ENCODE data around the gene DRD2.
"Not testable (repeated sequence)": the region's sequence is repeated elsewhere in the genome, so short reads cannot be mapped to it uniquely, and the experiment has no call there.

The DRD2 gene

DNA sequence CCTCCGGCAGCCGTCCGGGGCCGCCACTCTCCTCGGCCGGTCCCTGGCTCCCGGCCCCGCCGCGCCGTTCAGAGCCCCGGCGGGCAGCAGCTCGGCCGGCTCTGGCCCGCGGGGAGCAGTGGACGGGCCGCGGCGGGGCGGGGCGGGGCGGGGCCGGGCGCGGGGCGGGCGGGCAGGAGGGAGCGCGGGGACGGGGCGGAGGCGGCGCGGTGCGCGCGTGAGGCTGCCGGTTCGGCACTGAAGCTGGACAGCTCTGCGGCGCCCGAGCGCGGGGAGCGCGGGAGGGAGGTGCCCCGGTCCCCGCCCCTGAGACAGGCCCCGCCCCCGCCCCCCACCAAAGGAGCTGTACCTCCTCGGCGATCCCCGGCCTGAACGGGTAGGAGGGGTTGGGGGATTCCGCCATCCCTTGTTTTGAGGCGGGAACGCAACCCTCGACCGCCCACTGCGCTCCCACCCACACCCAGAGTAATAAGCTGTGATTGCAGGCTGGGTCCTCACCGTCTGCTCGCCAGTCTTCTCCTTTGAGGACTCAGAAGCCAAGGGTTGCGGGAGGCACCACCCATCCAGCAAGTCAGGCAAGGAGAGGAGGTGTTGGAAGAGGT lies at the start of gene DRD2:
TSS of gene DRD2 (minus strand) at position 239 of the 602 bp plus-strand sequence. CDS start 50,747 bp downstream, outside the sequence.
- H3K4me2 ChIP-seq, result no peak within 1 kb of the TSS
- no peaks in the 10 kb centered on the region for H3K4me1 ChIP-seq
- no peak for TF ChIP-seq Cebpa-rat (IDR thresholded peaks at IDR 0.05)
- no peak within 1 kb of the TSS for H3K4me3 ChIP-seq
- no peaks in the 10 kb centered on the region for H3K27me3 ChIP-seq
- no peak within 1 kb of the TSS for H3K9ac ChIP-seq
- no peak within 1 kb of the TSS for H3K27ac ChIP-seq
- H3K36me3 ChIP-seq, result no peaks in the 10 kb centered on the region
- peaks cover 0 to 5% (median 0%) of the 10 kb centered on the region in 11 experiments; a peak in 2 of 22 replicates for H3K9me3 ChIP-seq (replicated peaks in 1 of 11)
- no peaks in the 10 kb centered on the region; a peak in 1 of 22 replicates for H4K20me1 ChIP-seq

DNA sequence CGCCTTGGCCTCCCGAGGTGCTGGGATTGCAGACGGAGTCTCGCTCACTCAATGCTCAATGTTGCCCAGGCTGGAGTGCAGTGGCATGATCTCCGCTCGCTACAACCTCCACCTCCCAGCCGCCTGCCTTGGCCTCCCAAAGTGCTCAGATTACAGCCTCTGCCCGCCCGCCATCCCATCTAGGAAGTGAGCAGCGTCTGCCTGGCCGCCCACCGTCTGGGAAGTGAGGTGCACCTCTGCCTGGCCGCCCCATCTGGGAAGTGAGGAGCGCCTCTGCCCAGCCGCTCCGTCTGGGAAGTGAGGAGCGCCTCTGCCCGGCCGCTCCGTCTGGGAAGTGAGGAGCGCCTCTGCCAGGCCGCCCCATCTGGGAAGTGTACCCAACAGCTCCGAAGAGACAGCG lies 48.7 kb upstream of the DRD2 start:
- H3K9me3 ChIP-seq (replicated peaks in 1 of 11); H3K36me3 ChIP-seq; H3K4me2 ChIP-seq; H4K20me1 ChIP-seq; H3K4me3 ChIP-seq; H3K27me3 ChIP-seq; H3K4me1 ChIP-seq; H3K27ac ChIP-seq; H3K9ac ChIP-seq: not testable (repeated sequence)

DNA sequence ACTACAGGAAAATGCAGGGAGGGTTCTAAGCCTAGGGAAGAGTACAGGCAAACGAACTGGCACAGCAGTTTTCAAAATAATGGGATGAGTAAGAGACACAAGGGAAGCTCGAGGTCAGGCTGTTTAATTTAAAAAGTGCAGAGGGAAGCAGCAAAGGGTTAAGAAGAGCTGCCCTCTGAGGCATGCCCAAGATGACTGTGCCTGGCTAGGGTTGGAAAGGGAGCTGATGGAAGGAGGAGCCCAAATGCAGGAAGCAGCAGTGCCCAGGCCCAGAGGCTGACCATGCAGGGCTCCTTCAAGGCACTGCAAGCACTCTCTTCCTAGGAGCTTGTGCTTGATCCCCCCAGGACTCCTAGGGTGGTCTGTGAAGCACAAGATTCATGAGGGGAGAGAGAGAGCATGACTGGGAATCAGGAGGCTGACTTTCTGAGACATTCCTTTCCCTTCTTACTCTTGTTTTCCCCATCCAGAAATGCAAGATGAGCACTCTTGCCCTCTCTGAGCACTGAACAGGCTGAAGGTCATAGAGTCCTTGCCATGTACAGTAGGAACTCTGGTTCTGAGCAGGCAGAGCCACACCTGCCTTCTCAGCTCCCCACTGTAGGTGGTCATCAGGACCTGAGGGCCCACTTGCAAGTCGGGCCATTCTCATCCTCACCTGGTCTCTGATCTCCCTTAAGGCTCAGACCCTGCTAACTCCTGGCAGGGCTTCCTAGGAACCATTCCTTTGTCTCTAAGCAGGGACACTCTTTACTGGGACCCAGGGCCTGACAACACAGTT lies 46.7 kb upstream of the DRD2 start:
- no peak for TF ChIP-seq Cebpa-rat (IDR thresholded peaks at IDR 0.05)
- H4K20me1 ChIP-seq, result no peaks in the 10 kb centered on the region
- no peak overlapping the region for H3K9ac ChIP-seq
- H3K27me3 ChIP-seq, result no peaks in the 10 kb centered on the region
- H3K4me1 ChIP-seq, result no peaks in the 10 kb centered on the region
- H3K36me3 ChIP-seq, result no peaks in the 10 kb centered on the region
- H3K27ac ChIP-seq, result no peak overlapping the region
- H3K9me3 ChIP-seq (replicated peaks in 1 of 11), result no peaks in the 10 kb centered on the region
- H3K4me3 ChIP-seq, result no peak overlapping the region
- no peak overlapping the region for H3K4me2 ChIP-seq

DNA sequence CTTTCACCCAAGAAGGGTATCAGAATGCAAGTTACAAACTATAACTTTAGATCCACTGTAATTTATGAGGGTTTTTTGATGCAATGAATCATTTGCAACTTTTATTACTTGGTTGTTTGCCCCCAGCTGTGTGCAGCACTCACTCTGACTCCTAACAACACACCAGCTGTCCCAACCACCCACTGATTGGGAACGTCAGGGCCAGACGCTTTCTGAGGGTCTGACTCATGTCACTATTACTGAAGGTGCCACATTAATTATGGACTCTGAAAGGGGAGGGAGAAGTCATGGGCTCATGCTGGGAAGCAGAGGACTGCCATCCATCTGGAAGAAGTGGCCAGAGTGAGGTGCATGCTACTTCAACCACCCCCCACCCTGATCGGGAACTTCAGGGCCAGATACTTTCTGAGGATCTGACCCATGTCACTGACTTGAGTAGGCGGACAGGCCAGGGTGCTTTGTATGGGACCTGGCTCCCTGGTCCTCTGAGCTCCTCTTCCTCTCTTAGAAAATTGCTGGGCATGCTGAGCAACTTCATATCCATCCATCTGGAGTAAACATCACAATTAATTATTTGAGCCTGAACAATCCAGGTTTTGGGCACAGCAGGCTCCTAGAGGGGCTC lies 44.9 kb upstream of the DRD2 start:
- H4K20me1 ChIP-seq, result no peaks in the 10 kb centered on the region
- no peaks in the 10 kb centered on the region for H3K9me3 ChIP-seq (replicated peaks in 1 of 11)
- no peaks in the 10 kb centered on the region for H3K4me1 ChIP-seq
- H3K27ac ChIP-seq, result no peak overlapping the region
- TF ChIP-seq Cebpa-rat (IDR thresholded peaks at IDR 0.05), result no peak
- no peaks in the 10 kb centered on the region for H3K27me3 ChIP-seq
- no peaks in the 10 kb centered on the region for H3K36me3 ChIP-seq
- H3K4me2 ChIP-seq, result no peak overlapping the region
- no peak overlapping the region for H3K9ac ChIP-seq
- no peak overlapping the region for H3K4me3 ChIP-seq

DNA sequence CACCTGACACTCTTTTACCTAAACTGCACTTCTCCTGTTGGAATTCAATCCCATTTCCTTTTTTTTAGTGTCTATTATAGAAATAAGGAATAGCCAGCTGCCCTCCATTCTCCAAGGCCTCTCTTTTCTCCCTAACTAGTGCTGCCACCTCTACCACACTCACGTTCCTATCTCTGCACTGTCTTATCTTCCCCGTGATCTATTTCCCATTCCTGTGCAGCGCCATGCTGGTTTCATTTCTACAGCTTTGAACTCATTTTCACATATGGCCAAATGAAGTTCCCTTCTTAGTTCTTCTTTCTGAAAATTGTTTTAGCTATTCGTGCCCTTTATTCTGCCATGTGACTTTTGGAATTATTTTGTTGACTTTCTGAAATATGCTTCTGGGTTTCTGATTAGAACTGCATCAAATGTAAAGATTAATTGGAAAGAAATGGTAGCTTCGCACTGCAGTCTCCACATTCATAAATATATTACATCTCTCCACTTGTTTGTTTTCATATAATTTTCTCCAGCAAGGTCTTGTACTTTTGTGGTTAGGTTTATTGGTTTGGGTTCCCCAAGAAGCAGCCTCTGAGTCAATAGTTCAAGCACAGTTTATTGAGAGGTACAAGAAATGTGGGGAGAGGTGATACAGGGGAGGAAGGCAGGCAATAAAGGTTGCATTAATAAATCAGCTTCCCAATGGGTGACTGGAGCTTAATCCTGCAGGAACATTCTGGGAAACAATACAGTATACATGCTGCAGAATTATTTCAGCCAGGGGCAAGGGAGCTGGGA lies 43.7 kb upstream of the DRD2 start:
- Histone ChIP-seq H3K9me3 (replicated peaks in 1 of 11) (no peaks in the 10 kb centered on the region), H3K9ac (no peak overlapping the region), H3K4me1 (no peaks in the 10 kb centered on the region), H4K20me1 (no peaks in the 10 kb centered on the region), H3K4me2 (no peak overlapping the region), H3K27ac (no peak overlapping the region), H3K4me3 (no peak overlapping the region), H3K27me3 (no peaks in the 10 kb centered on the region), H3K36me3 (no peaks in the 10 kb centered on the region)
- TF ChIP-seq Cebpa-rat (IDR thresholded peaks at IDR 0.05), result no peak

DNA sequence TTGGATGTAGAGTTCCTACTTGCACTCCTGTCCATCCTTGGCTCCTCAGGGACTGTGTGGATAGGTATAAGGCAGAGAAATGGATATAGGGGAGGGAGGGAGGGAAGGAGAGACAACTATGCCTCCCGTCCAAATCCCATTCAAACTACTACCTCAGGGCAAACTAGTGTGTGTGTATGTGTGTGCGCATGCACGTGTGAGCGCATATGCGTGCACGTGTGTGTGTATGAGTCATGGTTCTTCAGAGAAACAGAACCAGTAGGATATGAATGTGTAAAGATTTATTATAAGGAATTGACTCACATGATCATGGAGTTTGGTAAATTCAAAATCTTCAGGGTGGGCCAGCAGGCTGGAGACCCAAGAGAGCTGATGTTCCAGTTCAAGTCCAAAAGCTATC lies 42.2 kb upstream of the DRD2 start:
- Histone ChIP-seq H4K20me1 (no peaks in the 10 kb centered on the region), H3K27me3 (no peaks in the 10 kb centered on the region), H3K4me3 (no peak overlapping the region), H3K36me3 (no peaks in the 10 kb centered on the region), H3K4me2 (no peak overlapping the region), H3K9ac (no peak overlapping the region), H3K27ac (no peak overlapping the region), H3K9me3 (replicated peaks in 1 of 11) (no peaks in the 10 kb centered on the region), H3K4me1 (no peaks in the 10 kb centered on the region)
- no peak for TF ChIP-seq Cebpa-rat (IDR thresholded peaks at IDR 0.05)

DNA sequence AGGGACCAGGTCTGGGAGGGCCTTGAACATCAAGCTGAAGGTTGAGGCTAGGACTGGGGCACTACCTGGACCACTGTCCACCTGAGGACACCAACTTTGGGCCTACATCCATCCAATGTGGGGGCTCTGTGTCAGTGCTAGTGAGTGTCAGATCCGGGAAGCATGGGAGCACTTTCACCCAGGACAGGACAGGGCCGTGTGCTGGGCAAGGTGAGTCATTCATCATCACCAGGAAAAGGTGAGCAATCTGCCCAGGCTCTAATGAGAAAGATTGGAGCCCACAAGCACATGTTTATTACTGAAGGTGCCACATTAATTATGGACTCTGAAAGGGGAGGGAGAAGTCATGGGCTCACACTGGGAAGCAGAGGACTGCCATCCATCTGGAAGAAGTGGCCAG lies 39.7 kb upstream of the DRD2 start:
- H3K4me2 ChIP-seq, result no peak overlapping the region
- H4K20me1 ChIP-seq, result no peaks in the 10 kb centered on the region
- no peak for TF ChIP-seq Cebpa-rat (IDR thresholded peaks at IDR 0.05)
- H3K36me3 ChIP-seq, result no peaks in the 10 kb centered on the region
- H3K9ac ChIP-seq, result no peak overlapping the region
- H3K27ac ChIP-seq, result no peak overlapping the region
- no peaks in the 10 kb centered on the region for H3K4me1 ChIP-seq
- H3K9me3 ChIP-seq (replicated peaks in 1 of 11), result no peaks in the 10 kb centered on the region
- no peaks in the 10 kb centered on the region for H3K27me3 ChIP-seq
- no peak overlapping the region for H3K4me3 ChIP-seq

DNA sequence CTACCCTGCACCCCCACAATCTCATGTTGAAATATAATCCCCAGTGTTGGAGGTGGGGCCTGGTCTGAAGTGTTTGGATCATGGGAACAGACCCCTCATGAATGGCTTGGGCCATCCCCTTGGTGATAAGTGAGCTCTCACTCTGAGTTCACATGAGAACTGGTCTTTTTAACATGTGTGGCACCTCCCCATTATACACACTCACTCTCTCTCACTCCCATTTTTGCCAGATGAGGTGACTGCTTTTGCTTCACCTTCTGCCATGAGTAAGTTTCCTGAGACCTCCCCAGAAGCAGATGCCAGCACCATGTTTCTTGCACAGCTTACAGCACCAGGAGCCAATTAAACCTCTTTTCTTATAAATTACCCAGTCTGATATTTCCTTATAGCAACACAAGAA lies 32.1 kb upstream of the DRD2 start:
- no peak overlapping the region for H3K4me2 ChIP-seq
- no peaks in the 10 kb centered on the region for H3K36me3 ChIP-seq
- no peaks in the 10 kb centered on the region for H3K4me1 ChIP-seq
- H3K4me3 ChIP-seq, result no peak overlapping the region
- H3K27me3 ChIP-seq, result no peaks in the 10 kb centered on the region
- no peak overlapping the region for H3K9ac ChIP-seq
- H3K9me3 ChIP-seq (replicated peaks in 1 of 11), result no peaks in the 10 kb centered on the region
- no peaks in the 10 kb centered on the region for H4K20me1 ChIP-seq
- no peak for TF ChIP-seq Cebpa-rat (IDR thresholded peaks at IDR 0.05)
- no peak overlapping the region for H3K27ac ChIP-seq

DNA sequence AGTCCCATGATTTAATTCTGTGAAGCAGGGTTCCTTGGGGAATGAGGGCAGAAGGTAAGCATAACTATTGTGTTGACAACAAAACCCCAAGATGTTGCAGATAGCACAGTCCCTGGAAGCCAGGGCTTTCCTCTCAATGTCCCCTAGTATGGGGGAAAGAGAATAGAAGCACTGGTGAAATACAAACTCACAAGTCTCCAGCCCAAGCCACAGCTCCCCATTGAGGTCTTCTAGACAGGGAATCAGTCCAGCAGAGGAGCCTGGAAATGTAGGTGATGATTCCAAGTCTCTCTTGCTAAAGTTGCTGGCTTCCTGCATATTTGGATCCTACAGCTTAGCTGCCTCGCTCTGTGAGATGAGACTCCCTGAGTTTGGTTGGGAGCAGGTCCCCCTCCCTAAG lies 31.7 kb upstream of the DRD2 start:
- no peak for TF ChIP-seq Cebpa-rat (IDR thresholded peaks at IDR 0.05)
- H3K4me3 ChIP-seq, result no peak overlapping the region
- H3K4me1 ChIP-seq, result no peaks in the 10 kb centered on the region
- no peaks in the 10 kb centered on the region for H3K9me3 ChIP-seq (replicated peaks in 1 of 11)
- no peaks in the 10 kb centered on the region for H3K27me3 ChIP-seq
- no peak overlapping the region for H3K9ac ChIP-seq
- no peaks in the 10 kb centered on the region for H4K20me1 ChIP-seq
- no peak overlapping the region for H3K4me2 ChIP-seq
- H3K36me3 ChIP-seq, result no peaks in the 10 kb centered on the region
- H3K27ac ChIP-seq, result no peak overlapping the region

All from BLaER1 treated with 17β-estradiol and CSF1 and Interleukin-3, amounts not matched to agents 10 nM and 100 nM (cell line).